NK-92 (cell line): ENCODE results near the gene LRP10.

Experiments used
- DNase-seq: peaks from one replicate; lab custom pipeline; 2025; ENCODE audit not compliant: unreplicated experiment; lab: John Stamatoyannopoulos, UW

Gene LRP10

GRCh38 chr14:22915886-22916521, 44.5 kb downstream of the LRP10 start:
- DNase-seq: no peak

GRCh38 chr14:22918804-22919600, 47.5 kb downstream of the LRP10 start, which contains the start of gene RBM23:
Gene RBM23, minus strand, starts transcription at chr14:22919149.
- peak; percentile 100 for DNase-seq

- DNase-seq: no peak
Observed at GRCh38 chr14:22919601-22919921, 48.0 kb downstream of the LRP10 start.

GRCh38 chr14:22920697-22921096, 49.2 kb downstream of the LRP10 start:
- DNase-seq: no peak

- DNase-seq: no peak
Observed at GRCh38 chr14:22922294-22922693, 50.8 kb downstream of the LRP10 start.

GRCh38 chr14:22923746-22924145, 52.2 kb downstream of the LRP10 start:
- DNase-seq: no peak

- no peak for DNase-seq
Observed at GRCh38 chr14:22925513-22925912, 54.0 kb downstream of the LRP10 start.

- DNase-seq: no peak
Observed at GRCh38 chr14:22926316-22926715, 54.8 kb downstream of the LRP10 start.

GRCh38 chr14:22928237-22929103, 56.9 kb downstream of the LRP10 start:
- no peak for DNase-seq

GRCh38 chr14:22929104-22929960, 57.8 kb downstream of the LRP10 start, which contains the start of gene PRMT5:
Gene PRMT5, minus strand, starts transcription at chr14:22929376. Its CDS starts 15 bp downstream, at chr14:22929361.
- peak; percentile 91 for DNase-seq

GRCh38 chr14:22929961-22930364, 58.4 kb downstream of the LRP10 start:
- no peak for DNase-seq
